Osteoblast (primary cell): ENCODE results near the gene CBX1. TPM values are rescaled to one million over a fixed set of nuclear protein-coding genes. Genes with fewer than 3 reads are reported as not detected.
"Not testable (repeated sequence)": the region's sequence is repeated elsewhere in the genome, so short reads cannot be mapped to it uniquely, and the experiment has no call there.

Experiments used
- DNase-seq: peaks from one replicate; pipeline ENCODE4 v3.0.0; 2011; ENCODE audit warnings: low spot score, mixed read lengths; ENCODE audit not compliant: insufficient read length; ENCODE audit errors: missing footprints
- H2AFZ ChIP-seq: 2 replicates; pipeline ENCODE4 v1.6.0; 2011; ENCODE audit warnings: mild to moderate bottlenecking, low read length
- H3K27ac ChIP-seq: 2 replicates; pipeline ENCODE4 v1.5.1; 2011; ENCODE audit warnings: mild to moderate bottlenecking, low read depth, low read length, moderate library complexity
- H3K27me3 ChIP-seq: 2 replicates; pipeline ENCODE4 v1.6.0; 2012; ENCODE audit warnings: mild to moderate bottlenecking, control low read depth, inconsistent platforms, low read length, moderate library complexity; ENCODE audit not compliant: insufficient read depth
- H3K36me3 ChIP-seq: 2 replicates; pipeline ENCODE4 v1.5.1; 2011; ENCODE audit warnings: mild to moderate bottlenecking, low read length, control low read depth, moderate library complexity; ENCODE audit not compliant: insufficient read depth
- H3K4me1 ChIP-seq: 2 replicates; pipeline ENCODE4 v1.5.1; 2011; ENCODE audit warnings: mild to moderate bottlenecking, low read length, control low read depth, moderate library complexity; ENCODE audit not compliant: insufficient read depth
- H3K4me2 ChIP-seq: 2 replicates; pipeline ENCODE4 v1.6.0; 2011; ENCODE audit warnings: mild to moderate bottlenecking, low read length; ENCODE audit not compliant: insufficient read depth
- H3K4me3 ChIP-seq: fragments of 200-600 bp; sonication (generic); 3 replicates; pipeline ENCODE4 v1.5.1; 2012; ENCODE audit warnings: mild to moderate bottlenecking, low read length, inconsistent platforms; ENCODE audit not compliant: insufficient read depth
- H3K79me2 ChIP-seq: 2 replicates; pipeline ENCODE4 v1.6.0; 2012; ENCODE audit warnings: mild to moderate bottlenecking, low read length, control low read depth, inconsistent platforms; ENCODE audit not compliant: insufficient read depth
- H3K9me3 ChIP-seq: 2 replicates; pipeline ENCODE4 v1.5.1; 2011; ENCODE audit warnings: low read depth, low read length, control low read depth
- H4K20me1 ChIP-seq: 2 replicates; pipeline ENCODE4 v1.6.0; 2012; ENCODE audit warnings: mild to moderate bottlenecking, low read length, control low read depth; ENCODE audit not compliant: insufficient read depth
- total RNA-seq: library from RNA; depleted of rRNA; stranded (reverse); fragments of >200 nt; gene quantifications from 2 replicates; pipeline ENCODE4 v1.2.3, GENCODE V29; 2012
- TF ChIP-seq, protein P1 (sequence below): IDR thresholded peaks from 2 replicates; pipeline ENCODE4 v1.5.1; 2011; ENCODE audit warnings: mild to moderate bottlenecking, low read depth, low read length, moderate library complexity; ENCODE audit errors: extremely low read depth

Gene CBX1
- total RNA-seq, 1 donor = 30.0 TPM

- H3K36me3 ChIP-seq = peaks cover 12% of the 10 kb centered on the region
- H2AFZ ChIP-seq = peak within 1 kb of the TSS; percentile 96
- H3K9me3 ChIP-seq = no peaks in the 10 kb centered on the region
- H3K4me2 ChIP-seq = peak within 1 kb of the TSS; percentile 90
- H3K27ac ChIP-seq = peak within 1 kb of the TSS; percentile 77
- TF ChIP-seq, protein P1, sequence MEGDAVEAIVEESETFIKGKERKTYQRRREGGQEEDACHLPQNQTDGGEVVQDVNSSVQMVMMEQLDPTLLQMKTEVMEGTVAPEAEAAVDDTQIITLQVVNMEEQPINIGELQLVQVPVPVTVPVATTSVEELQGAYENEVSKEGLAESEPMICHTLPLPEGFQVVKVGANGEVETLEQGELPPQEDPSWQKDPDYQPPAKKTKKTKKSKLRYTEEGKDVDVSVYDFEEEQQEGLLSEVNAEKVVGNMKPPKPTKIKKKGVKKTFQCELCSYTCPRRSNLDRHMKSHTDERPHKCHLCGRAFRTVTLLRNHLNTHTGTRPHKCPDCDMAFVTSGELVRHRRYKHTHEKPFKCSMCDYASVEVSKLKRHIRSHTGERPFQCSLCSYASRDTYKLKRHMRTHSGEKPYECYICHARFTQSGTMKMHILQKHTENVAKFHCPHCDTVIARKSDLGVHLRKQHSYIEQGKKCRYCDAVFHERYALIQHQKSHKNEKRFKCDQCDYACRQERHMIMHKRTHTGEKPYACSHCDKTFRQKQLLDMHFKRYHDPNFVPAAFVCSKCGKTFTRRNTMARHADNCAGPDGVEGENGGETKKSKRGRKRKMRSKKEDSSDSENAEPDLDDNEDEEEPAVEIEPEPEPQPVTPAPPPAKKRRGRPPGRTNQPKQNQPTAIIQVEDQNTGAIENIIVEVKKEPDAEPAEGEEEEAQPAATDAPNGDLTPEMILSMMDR = peak; percentile 64
- H3K4me3 ChIP-seq = peak within 1 kb of the TSS; percentile 92
- H3K4me1 ChIP-seq = peaks cover 13% of the 10 kb centered on the region
- peak; percentile 93 for DNase-seq
- H3K79me2 ChIP-seq = peaks cover 20% of the 10 kb centered on the region
- H4K20me1 ChIP-seq = peaks cover 5% of the 10 kb centered on the region
- H3K27me3 ChIP-seq = no peaks in the 10 kb centered on the region
Observed at GRCh38 chr17:48037036-48037837, 64.0 kb downstream of the CBX1 start, which contains the start of gene COPZ2. TSS of gene COPZ2 (minus strand) at chr17:48037797. CDS start at chr17:48037777, 20 bp downstream.

- no peaks in the 10 kb centered on the region for H3K27me3 ChIP-seq
- peaks cover 16% of the 10 kb centered on the region for H3K36me3 ChIP-seq
- peaks cover 20% of the 10 kb centered on the region for H3K79me2 ChIP-seq
- peaks cover 13% of the 10 kb centered on the region for H3K4me1 ChIP-seq
- TF ChIP-seq, protein P1 = no peak
- peak overlapping the region; percentile 92 for H3K4me3 ChIP-seq
- DNase-seq = no peak
- peak overlapping the region; percentile 82 for H2AFZ ChIP-seq
- H3K27ac ChIP-seq = peak overlapping the region; percentile 77
- no peaks in the 10 kb centered on the region for H3K9me3 ChIP-seq
- H3K4me2 ChIP-seq = peak overlapping the region; percentile 90
- H4K20me1 ChIP-seq = peaks cover 5% of the 10 kb centered on the region
Observed at GRCh38 chr17:48036693-48037035, 64.6 kb downstream of the CBX1 start.

GRCh38 chr17:48034734-48035133 is 66.5 kb downstream of the CBX1 start:
- not testable (repeated sequence) for H2AFZ ChIP-seq, H3K9me3 ChIP-seq, H3K27ac ChIP-seq, DNase-seq, H3K4me3 ChIP-seq, H4K20me1 ChIP-seq, H3K27me3 ChIP-seq, H3K4me2 ChIP-seq
- H3K36me3 ChIP-seq = peaks cover 16% of the 10 kb centered on the region
- peaks cover 21% of the 10 kb centered on the region for H3K4me1 ChIP-seq
- H3K79me2 ChIP-seq = peaks cover 20% of the 10 kb centered on the region

GRCh38 chr17:48031966-48032365 is 69.3 kb downstream of the CBX1 start:
- no peak overlapping the region for H3K4me2 ChIP-seq
- DNase-seq = no peak
- peaks cover 5% of the 10 kb centered on the region for H4K20me1 ChIP-seq

More at GRCh38 chr17:48031966-48032365, 69.3 kb downstream of the CBX1 start:
- Histone ChIP-seq H3K4me3 (no peak overlapping the region), H3K27me3 (no peaks in the 10 kb centered on the region), H3K79me2 (peaks cover 8% of the 10 kb centered on the region), H3K4me1 (peaks cover 17% of the 10 kb centered on the region), H3K9me3 (no peaks in the 10 kb centered on the region), H2AFZ (no peak overlapping the region), H3K36me3 (peaks cover 16% of the 10 kb centered on the region), H3K27ac (no peak overlapping the region)
- TF ChIP-seq, protein P1 = no peak
